Stimulated activated naive CD8-positive, alpha-beta T cell treated with anti-CD3 and anti-CD28 coated beads, Interleukin-15, Interleukin-2, amounts not matched to agents 100 U/mL and 50 U/mL, for 24 hours (primary cell): Measurements from ENCODE around the gene KCNMA1.
A peak's percentile ranks its signal among the peaks of the same experiment; 100 is the strongest.

Experiments used
- ATAC-seq: fragments of 150-1000 bp; cut with Tn5 transposase; one replicate; pipeline ENCODE4 v1.10.0; 2021
- DNase-seq: peaks from one replicate; pipeline ENCODE4 v3.0.0; 2021

KCNMA1 gene

DNA sequence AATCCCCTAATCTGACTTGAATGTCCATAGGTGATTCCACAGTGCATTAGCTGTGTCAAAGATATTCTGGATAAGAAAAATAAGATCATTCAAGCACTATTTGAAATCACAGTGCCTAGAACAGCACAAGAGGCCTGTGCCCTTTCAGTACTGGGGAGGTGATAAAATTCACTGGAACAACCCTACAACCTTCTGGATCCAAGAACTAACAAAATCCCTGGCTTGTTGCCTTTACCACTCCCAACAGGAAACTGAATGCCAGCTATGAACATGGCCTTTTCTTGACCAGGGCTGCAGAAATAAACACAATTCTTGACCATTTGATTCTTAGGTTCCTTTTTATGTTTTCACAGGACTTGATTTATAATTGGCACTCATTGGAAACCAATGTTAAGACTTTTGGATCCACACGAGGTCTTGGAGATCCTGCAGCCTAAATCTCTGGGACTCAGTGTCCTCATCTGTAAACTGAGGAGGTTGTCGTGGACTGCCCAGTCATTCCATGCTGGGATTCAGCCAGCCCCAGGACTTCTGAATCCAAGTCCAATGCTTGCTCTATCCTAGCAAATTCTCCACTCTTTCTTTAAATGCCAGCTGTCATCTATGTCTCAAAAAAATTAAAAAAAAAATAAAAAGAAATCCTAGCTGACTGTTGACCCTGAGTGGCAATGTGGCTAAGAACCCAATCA lies 624.7 kb downstream of the KCNMA1 start:
- ATAC-seq (no peak), DNase-seq (no peak)

DNA sequence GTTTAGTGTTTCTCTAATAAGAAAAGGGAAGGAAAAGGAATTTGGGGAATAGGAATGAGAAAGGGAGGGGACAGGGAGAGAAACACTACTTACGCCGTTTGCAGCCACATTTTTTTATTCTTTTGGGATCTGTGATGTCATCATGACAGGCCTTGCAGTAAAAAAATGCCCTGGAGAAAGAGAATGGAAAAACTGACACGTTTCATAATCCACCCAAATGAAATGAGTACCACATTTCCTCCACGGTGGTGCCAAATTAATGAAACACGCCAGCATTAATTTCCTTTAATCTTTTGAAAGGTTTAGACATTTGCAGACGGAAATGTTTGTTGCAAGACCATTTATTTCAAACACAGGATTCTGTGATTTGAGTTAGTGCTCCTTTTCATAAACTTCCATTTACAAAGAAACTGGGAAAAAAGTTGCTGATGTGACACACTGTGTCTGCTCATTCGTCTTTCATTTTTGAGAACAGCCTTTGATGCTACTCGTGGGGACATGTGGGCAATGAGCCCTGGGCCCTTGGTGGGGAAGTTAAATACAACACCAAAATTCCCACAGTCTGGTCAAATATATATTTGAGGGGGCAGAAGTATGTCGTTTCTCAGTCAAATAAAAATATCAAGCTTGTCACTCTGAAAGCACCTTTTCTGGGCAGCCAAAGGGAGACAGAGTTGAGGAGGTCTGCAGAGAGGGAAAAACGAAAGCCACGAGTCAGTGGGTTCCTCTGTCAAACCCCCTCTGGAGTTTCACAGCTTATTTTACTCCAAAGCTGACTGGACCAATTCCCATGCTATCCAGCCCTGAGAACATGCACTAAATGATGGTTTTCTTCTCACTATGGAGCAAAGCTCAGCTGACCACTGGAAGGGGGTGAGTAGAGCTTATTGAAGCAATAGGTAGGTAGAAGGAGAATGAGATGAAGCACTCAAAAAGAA lies 625.5 kb downstream of the KCNMA1 start:
- DNase-seq (no peak), ATAC-seq (no peak)

DNA sequence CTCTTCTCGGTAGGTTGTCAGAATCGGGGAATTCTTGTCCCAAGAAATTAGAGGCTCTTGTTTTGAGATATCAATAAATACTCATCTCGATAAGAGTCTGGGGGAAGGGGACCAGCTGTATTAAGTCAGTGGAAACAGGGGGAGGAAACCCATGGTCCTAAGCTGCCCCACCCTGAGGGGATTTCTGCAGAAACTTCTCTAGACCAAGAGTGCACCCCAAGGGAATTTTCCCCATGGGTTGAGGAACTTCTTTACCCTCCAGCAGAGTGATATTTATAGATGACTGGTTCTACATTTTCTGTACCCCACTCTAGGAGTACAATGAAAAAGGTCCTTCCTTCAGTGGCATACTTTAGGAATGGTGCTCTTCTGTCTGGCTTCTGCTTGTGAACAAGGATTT lies 627.2 kb downstream of the KCNMA1 start:
- no peak for DNase-seq

DNA sequence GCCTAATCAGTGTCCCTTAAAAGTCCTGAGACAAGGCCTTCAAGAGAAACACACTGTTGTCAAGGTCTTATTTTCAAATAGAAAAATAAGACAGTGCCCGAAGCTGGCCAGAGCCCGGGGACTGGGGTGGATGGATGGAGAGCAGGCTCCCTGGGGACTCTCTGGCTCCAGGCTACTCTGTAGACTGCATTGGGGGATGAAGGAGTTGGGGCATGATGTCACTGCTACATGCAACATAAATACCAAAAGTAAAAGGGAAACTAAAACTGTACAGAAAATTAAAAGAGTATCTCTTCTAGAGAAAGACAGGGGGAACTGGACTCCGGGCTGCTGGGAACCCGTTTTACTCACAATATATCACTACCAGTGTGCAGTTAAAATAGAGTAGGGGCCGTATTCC lies 629.8 kb downstream of the KCNMA1 start:
- ATAC-seq (peak; percentile 32), DNase-seq (no peak)

More for the DNA sequence above, 627.2 kb downstream of the KCNMA1 start:
- ATAC-seq: no peak

DNA sequence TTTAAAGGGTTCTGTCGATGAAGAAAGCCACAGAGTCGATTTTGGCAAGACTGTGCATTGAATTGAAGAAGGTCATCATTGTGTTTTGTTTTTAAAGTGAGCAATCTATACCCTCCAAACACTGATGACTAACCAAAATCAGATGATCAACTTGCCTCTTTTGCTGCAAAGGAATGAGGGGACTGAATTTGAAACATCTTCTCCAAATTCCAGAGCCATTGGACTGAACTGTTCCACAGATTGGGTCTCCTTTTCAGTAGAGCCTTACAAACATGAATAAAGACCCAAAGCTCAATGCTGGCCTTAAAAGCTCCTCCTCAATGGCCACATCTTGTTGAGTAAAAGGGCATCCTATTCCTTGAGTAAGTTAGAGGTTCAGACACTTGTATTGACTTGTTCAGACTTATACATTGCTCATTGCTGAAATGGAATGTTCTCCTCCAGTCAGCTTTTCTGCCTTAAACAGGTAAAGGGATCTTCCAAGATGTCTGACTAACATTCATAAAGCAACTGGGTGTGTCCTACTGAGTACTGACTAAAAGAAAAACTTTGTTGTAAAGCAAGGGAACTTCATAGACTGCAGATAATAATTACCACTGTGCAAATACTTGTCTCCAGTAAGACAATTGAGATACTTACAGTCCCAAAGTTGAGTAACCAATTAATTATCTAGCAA lies 630.6 kb downstream of the KCNMA1 start:
- DNase-seq (no peak), ATAC-seq (no peak)

DNA sequence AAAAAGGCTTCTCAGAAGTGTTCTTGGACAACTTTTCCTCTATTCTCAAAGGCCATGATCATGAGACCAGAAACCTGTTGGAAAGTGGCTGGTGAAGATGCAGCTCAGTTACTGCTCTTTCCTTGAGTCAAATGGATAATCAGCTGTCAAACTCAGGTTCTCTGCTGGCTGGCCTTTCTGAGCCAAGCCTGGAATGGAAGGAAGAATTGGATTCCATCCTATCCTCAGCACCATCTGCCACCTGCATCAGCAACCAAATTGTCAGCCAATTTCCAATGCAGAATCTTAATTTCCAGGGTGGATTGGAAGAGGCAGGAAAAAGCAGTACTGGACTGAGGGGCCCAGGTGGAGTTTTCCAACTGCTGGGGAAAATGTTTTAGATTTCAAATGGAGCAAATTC lies 631.7 kb downstream of the KCNMA1 start:
- no peak for DNase-seq
- no peak for ATAC-seq

DNA sequence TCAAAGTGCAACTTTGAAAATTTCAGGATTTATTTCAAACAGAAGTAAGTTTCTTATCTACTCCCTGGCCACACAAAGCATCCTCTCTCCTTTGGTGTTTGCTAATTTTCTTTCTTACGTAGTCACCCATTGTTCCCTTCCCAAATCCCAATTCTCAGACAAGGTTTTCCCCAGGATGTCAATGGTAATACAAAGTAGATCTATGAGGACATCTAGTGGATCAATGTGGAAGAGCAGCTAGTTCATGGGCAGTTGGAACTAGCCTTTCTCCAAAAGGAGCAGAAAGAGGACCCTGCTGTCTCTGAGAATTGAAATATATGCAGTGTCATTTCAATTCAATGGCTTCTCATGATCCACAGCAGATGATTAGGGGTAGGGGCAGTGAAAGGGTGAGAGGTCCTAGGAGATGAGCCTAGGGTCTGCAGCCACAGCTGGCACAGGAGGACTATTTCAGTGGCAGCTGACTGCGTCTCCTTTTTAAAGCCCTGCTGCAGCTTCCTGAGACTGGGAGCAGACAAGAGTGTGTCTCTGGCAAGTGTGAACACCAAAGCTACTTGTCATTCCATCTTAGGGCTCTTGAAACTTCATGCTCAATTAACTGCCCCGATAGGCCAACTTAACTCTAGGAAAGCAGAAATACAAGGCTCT lies 632.6 kb downstream of the KCNMA1 start:
- DNase-seq (no peak), ATAC-seq (no peak)

DNA sequence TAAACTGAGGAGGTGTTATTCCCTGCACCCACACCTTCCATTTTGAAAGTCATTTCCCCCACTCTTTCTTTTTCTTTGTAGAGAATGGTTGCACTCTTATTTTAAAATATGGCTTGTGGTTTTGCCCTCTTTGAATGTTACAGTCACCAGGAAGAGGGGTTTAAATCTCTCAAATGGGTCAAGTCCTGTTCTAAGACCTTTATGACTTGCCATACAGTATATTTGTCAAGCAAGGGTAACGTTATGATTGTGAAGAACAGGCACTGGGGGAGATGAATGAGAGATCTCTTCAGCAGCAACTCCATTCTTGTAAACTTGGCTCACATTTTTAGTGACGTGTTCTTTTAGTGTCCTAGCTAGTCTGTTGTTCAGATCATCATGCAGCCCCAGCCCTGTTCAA lies 634.7 kb downstream of the KCNMA1 start:
- DNase-seq (no peak), ATAC-seq (no peak)

DNA sequence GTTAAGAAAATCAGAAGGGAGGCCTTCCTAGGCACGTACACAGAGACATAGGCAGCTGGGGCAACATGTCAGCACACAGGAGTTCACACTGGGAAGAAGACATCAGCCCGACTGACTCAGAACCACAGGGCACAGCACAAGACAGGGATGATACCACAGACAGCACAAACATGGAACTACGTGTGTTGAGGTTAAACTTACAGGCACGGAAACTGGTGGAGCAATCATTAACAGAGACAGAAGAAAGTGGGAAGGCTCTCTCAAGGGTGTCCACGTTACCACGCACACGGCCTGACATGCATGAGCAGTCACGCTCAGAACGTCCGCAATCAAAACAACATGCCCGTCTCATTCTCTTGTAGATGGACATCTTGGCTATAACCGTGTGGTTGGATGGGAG lies 636.4 kb downstream of the KCNMA1 start:
- DNase-seq (no peak), ATAC-seq (no peak)

DNA sequence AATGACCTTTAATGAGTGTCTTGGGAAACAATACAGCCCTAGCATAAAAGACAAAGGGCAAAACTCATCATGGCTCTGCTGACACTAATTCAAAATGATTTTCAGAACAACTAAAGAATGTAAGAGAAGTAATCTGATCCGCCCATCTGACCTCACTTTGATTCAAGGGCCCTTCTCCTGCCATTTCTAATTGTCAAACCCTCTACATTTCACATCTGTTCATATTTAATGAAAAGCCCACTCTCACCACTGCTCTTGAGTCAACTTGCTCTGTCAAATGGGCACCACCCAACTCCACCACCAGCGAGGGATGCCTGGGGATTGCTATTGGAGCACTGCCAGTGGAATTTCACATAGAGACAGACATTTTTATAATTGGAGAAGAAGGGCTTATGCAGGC lies 639.2 kb downstream of the KCNMA1 start:
- DNase-seq (no peak), ATAC-seq (no peak)

DNA sequence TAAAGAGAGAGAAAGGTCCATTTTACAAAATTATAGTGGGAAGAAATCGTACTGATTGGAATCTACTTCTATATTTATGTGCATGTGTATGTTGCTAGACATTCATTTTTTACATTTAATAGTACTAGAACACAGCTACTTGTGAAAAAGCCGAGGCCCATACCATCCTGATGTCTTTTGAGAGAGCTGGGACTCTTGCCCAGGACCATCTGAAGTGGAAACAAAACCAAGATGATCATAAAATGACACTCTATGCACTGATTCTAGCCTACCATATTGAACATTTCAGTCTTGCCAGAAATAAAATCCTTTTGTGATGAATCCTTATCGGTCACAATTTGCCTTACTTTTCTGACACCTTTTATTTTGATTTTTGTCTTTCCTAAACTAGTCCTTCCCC lies 640.0 kb downstream of the KCNMA1 start:
- no peak for ATAC-seq
- DNase-seq: no peak

DNA sequence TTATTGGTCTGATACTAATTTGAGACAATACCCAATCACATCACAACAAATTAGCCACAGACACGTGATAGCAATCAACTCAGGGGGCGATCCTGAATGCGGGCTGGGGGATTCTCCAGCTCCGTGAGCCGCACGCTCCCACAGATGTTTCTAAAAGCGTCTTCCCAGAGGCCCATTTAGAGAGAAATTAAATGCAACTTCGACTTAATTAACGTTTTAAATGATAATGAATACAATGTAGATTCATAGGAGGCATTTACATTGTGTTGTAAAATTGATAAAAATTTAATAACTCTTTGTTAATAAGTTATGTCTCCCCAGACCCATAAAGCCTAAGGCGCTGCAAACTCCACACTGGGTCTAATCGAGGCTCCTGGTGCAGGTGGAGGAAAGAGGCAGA lies 642.6 kb downstream of the KCNMA1 start:
- DNase-seq (no peak), ATAC-seq (no peak)

DNA sequence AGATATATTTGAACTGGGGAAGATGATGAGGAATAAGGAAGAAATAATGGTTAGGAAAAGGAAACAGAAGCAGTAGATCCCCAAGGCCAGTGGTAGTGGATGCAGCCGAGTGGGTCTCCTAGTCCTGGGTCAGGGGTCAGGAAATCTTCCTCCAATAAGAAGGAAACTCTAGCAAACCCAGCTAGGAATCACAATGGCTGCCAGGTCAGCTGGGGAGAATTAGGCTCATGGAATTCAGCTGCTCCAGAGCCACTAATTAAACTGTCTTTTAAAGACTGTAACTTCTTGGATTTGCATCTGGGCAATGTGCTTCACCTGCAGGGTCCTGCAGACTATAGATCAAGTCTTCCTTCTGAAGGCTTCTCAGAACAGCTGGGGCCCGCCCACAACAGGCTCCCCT lies 644.4 kb downstream of the KCNMA1 start:
- ATAC-seq: no peak
- DNase-seq: no peak

DNA sequence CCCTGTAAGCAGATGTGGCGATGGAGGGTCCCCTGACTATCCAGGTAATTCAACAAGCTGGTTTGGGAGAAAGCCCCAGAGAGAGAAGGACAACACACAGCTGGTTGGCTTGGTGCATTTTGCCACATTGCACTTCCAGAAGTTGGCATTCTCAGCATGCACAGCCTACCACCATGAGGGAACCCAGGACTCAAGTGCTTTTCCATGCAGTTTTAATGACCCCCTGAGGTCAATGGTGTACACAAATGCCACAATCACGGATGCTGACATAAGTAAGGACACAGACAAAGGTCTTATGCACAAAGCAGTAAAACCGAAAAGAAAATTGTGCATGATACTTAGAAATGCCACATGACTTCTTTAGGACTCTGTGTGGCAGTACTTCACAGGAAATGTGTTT lies 645.1 kb downstream of the KCNMA1 start:
- ATAC-seq: no peak
- DNase-seq: no peak

DNA sequence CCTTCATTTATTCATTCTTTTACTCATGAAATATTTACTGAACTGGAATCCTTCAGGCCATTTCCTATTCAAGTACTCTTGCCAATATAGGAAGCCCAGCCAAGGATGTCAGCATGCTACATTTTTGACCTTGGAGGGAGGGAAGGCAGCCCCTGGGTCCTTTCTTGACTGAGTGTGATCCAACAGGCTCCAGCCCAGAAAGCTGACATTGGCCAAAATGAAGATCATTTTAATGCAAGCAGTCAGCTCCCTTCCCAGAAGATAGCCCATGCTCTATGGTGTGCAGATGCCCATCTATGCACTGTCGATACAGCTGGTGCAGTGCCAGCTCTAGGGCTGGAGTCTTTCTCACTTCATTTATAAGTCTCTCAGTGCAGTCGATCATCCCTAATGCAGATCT lies 646.0 kb downstream of the KCNMA1 start:
- ATAC-seq (no peak), DNase-seq (no peak)

DNA sequence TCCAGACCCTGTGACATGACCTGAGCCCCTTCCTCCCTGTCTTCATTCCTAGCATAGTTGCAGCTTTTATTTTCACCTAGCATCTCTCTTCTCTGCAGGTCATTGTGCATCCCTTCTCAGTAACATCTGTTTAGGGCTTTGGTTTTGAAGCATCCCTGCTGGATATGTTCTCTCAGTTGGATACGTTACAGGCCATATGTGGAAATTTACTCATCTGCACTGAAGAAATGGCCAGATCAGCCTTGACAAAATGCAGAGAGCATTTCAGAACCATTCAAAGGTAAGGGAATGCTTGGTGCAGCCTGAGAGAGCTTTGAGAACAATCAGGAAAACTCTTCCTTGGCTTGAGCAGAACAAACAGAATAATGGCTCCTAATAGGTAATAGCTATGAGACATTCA lies 647.0 kb downstream of the KCNMA1 start:
- DNase-seq (no peak), ATAC-seq (no peak)

DNA sequence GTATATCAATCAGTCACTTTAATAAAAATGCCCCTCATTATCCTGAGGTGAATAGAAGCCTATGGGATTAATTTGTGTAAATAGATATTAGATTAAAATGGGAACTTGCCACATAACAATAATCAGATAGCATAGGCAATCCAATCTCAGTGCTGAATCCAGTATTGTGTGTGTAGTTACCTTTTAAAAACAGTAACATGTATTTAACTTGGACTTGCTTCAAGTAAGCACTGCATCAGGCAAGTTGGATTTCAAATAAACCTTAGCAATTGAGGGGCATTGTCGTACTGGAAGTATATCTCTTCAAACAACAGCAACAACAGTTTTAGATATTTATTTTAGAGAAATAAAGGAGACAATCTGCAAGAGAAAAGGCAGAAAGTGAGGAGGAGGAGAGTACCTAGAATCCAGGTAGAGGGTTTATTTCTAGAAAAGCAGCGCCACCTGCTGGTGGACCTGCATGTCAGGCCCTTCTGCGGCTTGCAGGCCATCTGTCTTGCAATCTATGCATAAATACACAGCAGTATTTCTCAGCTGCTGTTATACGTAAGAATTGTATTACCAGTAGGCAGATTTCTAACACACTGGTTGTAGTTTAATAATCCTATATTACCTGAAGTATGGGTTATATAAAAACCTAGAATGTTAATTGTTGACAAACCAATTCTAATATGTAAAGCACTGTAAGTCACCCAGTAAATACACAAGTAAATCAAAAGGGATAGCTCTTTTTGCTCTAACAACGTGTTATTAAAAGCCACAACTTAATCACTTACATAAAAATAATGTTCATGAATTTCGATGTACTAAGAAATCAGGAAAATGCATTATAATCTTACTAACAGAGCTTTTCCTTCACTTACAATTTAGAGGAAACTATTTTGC lies 652.8 kb downstream of the KCNMA1 start:
- ATAC-seq (peak; percentile 43), DNase-seq (peak; percentile 74)

DNA sequence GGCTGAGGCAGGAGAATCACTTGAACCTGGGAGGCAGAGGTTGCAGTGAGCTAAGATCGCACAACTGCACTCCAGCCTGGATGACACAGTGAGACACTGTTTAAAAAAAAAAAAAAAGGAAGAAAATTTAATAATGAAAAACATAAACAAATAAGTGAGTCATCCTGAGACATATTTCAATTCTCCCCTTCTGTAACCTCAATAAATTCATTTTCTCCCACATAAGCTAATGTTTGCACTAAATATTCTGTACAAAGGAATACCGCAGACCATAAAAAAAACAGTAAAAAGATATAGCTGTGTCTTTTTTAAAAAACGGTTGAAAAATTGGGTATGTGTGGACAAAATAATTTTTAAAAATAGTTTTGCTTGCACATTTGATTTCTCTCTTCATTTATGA lies 654.0 kb downstream of the KCNMA1 start:
- ATAC-seq (no peak), DNase-seq (no peak)

DNA sequence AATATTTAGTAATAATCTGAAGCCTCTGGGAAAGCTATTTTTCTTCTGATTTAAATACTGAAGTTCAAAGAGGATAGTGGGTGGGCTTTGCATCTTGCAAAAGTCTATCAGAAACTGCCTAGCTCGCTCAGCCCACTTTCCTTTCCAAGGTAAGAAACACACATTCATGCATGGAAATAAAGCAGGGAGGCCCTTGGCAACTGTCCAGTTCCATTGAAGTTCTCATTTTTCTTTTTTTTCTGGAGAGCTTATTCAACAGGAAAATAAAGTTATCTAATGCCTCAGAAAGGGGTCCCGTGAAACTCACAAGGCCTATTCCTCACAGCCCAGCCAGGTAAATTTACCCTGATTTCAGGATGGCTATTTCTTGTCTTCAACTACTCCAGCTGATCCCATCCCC lies 654.9 kb downstream of the KCNMA1 start:
- ATAC-seq (no peak), DNase-seq (no peak)

DNA sequence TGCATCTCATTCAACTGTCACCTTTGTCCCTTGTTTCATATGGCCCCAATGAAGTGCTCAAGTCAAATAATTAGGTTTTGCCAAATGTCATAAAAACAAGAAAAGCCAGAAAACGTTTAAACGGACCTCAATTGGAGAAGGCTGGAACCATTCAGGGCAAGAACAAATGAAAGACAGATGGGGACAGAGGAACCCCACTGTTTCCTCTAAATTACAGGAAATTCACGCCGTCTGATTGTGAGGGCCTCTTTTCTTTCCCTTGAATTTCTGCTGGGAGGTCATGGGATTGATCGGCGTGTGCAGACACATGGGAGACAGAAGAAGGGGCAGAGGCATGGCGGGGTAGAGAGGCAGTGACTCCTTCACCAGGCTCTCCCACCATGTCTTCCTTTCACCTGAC lies 656.4 kb downstream of the KCNMA1 start:
- ATAC-seq (no peak), DNase-seq (no peak)

DNA sequence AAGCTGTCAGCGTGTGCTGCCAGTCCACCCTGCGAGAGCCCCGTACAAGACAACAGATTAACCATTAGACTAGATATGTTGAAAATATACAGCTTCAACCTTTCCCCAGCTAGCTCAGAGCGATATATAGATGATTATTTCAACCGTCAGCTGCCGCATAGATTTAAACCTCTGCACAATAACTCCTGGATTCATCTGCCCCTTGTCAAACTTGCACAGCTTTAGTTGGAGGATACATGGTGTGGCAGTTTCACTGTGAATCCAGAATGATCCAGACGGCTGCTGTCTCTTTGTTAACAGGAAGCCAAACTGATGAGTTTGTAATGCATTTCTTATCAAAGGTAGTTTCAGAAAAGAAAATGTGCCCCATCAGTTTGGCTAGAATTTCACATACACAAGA lies 659.7 kb downstream of the KCNMA1 start:
- no peak for ATAC-seq
- DNase-seq: no peak

DNA sequence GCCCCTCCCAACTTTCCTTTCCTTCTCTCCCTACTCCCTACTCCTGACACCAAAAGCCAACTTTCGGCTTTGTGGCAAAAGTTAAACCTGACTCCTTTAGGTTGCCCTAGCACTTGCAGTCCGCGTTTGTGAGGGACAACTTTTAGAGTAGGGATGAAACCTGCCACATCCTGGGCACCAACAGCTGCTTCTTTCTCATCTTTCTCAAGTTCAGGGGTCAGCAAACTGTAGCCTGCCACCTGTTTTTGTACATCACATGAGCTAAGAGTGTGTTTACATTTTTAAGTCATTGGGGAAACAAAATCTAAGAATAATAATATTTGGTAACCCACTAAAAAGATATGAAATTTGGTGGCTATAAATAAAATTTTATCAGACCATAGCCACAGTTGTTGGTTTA lies 660.6 kb downstream of the KCNMA1 start:
- DNase-seq (no peak), ATAC-seq (no peak)
